Natural killer cell (primary cell): Measurements from ENCODE around the gene SEPTIN10. TPM values are rescaled to one million over a fixed set of nuclear protein-coding genes. Genes with fewer than 3 reads are reported as not detected.

Source experiments
- ATAC-seq, 3 donors: fragments of 150-1000 bp in 2 of 3; fragments of 200-7000 bp in 1 of 3; cut with Tn5 transposase; 1 replicate in 1 of 3; 2 replicates in 2 of 3; pipeline ENCODE4 v1.10.0; 2021; ENCODE audit warnings: mild to moderate bottlenecking in 2 of 3, moderate library complexity in 2 of 3
- DNase-seq, 2 donors: peaks; one replicate each; pipeline versions ENCODE4 v3.0.0 to v3.0.0-alpha.2; 2013 to 2021; ENCODE audit warnings: mixed read lengths in 1 of 2
- H3K27ac ChIP-seq: one replicate; pipeline ENCODE4 v1.5.1; 2013; ENCODE audit warnings: mild to moderate bottlenecking, low read length
- H3K27me3 ChIP-seq: one replicate; pipeline ENCODE4 v1.6.1; 2013; ENCODE audit warnings: low read length; ENCODE audit not compliant: control insufficient read depth, insufficient read depth
- H3K36me3 ChIP-seq: one replicate; pipeline ENCODE4 v1.6.1; 2013; ENCODE audit warnings: low read length; ENCODE audit not compliant: control insufficient read depth, insufficient read depth
- H3K4me1 ChIP-seq: one replicate; pipeline ENCODE4 v1.6.1; 2013; ENCODE audit warnings: low read length; ENCODE audit not compliant: control insufficient read depth, insufficient read depth
- H3K4me3 ChIP-seq: one replicate; pipeline ENCODE4 v1.5.1; 2013; ENCODE audit warnings: low read length
- H3K9me3 ChIP-seq: one replicate; pipeline ENCODE4 v1.6.1; 2013; ENCODE audit warnings: low read length; ENCODE audit not compliant: control insufficient read depth, insufficient read depth
- H3K27ac Mint-ChIP-seq, 2 donors: one replicate each; pipeline ENCODE4 v1.8.0; 2022; ENCODE audit warnings: mild to moderate bottlenecking in 2 of 2, mixed read lengths in 2 of 2, moderate library complexity in 1 of 2
- H3K27me3 Mint-ChIP-seq, 2 donors: one replicate each; pipeline ENCODE4 v1.8.0; 2022; ENCODE audit warnings: low read depth in 2 of 2, mixed read lengths in 2 of 2
- H3K36me3 Mint-ChIP-seq: one replicate; pipeline ENCODE4 v1.8.0; 2022; ENCODE audit warnings: mixed read lengths
- H3K4me1 Mint-ChIP-seq, 2 donors: one replicate each; pipeline ENCODE4 v1.8.0; 2022; ENCODE audit warnings: mixed read lengths in 2 of 2
- H3K4me3 Mint-ChIP-seq: one replicate; pipeline ENCODE4 v1.8.0; 2022; ENCODE audit warnings: mild to moderate bottlenecking, moderate library complexity, mixed read lengths
- H3K9me3 Mint-ChIP-seq, 2 donors: one replicate each; pipeline ENCODE4 v1.8.0; 2022; ENCODE audit warnings: mixed read lengths in 2 of 2
- WGBS: methylation state at CpG from one replicate; pipeline ENCODE4 v1.1.7; 2013; ENCODE audit warnings: missing lambda C conversion rate; ENCODE audit not compliant: insufficient coverage; 5-methylcytosine and 5-hydroxymethylcytosine counted together
- intact Hi-C: fragments of 100-400 bp; cut with micrococcal nuclease; formaldehyde crosslinking; loops from one replicate; pipeline ENCODE4 v1.14.2; 2022
- total RNA-seq, 4 donors: library from RNA; stranded (reverse); fragments of 120-200 nt in 1 of 4; gene quantifications; one replicate each; pipeline versions ENCODE4 v1.2.3 to v1.2.4, GENCODE V29; 2013 to 2022
- TF ChIP-seq, protein P1 (sequence below): fragments of 200-600 bp; IDR thresholded peaks from one replicate; pipeline ENCODE4 v1.8.0; 2022; ENCODE audit warnings: antibody characterized with exemption

The SEPTIN10 gene
- total RNA-seq, 3 donors from 2014 or later (not counting 1 experiment from before 2014, with no cell fraction given) = 0.25 to 2.6 (median 0.33) TPM

DNA sequence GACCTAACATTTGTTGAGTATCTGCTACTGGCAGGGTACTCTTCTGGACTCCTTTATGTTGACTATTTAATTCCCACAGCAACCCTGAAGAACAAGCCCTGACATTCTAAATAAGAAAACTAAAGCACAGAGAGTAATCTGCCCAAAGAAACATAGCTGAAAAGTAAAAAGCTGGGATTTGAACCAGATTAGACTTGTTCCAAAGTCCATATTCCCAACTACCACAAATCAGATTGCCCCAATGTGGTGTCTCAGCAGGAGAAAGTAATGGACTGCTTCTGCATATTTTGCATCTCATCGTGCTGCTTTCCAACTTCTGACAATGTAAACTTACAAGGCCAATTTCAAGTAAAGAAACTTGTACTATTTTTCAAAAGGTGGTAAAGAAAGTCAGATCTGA lies 56.5 kb downstream of the SEPTIN10 start:
- H3K4me3 Mint-ChIP-seq = no peak overlapping the region
- H3K36me3 Mint-ChIP-seq = no peaks in the 10 kb centered on the region
- no peak for DNase-seq

GRCh38 chr2:109555346-109555900 lies 58.3 kb downstream of the SEPTIN10 start:
- DNase-seq (no peak), ATAC-seq (no peak)
- Histone ChIP-seq H3K27me3 (no peaks in the 10 kb centered on the region), H3K4me1 (no peaks in the 10 kb centered on the region), H3K36me3 (no peaks in the 10 kb centered on the region), H3K9me3 (no peaks in the 10 kb centered on the region), H3K27ac (no peak overlapping the region), H3K4me3 (no peak overlapping the region)
- H3K27ac Mint-ChIP-seq = no peak overlapping the region
- WGBS = 88% methylated on average over 9 of the region's 9 CpGs
- TF ChIP-seq, protein P1, sequence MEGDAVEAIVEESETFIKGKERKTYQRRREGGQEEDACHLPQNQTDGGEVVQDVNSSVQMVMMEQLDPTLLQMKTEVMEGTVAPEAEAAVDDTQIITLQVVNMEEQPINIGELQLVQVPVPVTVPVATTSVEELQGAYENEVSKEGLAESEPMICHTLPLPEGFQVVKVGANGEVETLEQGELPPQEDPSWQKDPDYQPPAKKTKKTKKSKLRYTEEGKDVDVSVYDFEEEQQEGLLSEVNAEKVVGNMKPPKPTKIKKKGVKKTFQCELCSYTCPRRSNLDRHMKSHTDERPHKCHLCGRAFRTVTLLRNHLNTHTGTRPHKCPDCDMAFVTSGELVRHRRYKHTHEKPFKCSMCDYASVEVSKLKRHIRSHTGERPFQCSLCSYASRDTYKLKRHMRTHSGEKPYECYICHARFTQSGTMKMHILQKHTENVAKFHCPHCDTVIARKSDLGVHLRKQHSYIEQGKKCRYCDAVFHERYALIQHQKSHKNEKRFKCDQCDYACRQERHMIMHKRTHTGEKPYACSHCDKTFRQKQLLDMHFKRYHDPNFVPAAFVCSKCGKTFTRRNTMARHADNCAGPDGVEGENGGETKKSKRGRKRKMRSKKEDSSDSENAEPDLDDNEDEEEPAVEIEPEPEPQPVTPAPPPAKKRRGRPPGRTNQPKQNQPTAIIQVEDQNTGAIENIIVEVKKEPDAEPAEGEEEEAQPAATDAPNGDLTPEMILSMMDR = no peak
- no peaks in the 10 kb centered on the region for H3K36me3 Mint-ChIP-seq
- intact Hi-C loops = no loop called here
- H3K4me1 Mint-ChIP-seq = no peaks in the 10 kb centered on the region
- H3K9me3 Mint-ChIP-seq = no peaks in the 10 kb centered on the region
- H3K4me3 Mint-ChIP-seq = no peak overlapping the region
- H3K27me3 Mint-ChIP-seq = peaks cover 10 to 14% of the 10 kb centered on the region in 2 donors

More for the DNA sequence above, 56.5 kb downstream of the SEPTIN10 start:
- ATAC-seq = no peak
- TF ChIP-seq, protein P1 = no peak
- WGBS = 100% methylated on average over 1 of the region's 1 CpG
- no peaks in the 10 kb centered on the region for H3K4me1 ChIP-seq
- H3K27ac ChIP-seq = no peak overlapping the region
- Mint-ChIP-seq H3K9me3 (no peaks in the 10 kb centered on the region), H3K4me1 (no peaks in the 10 kb centered on the region), H3K27me3 (peaks cover 12 to 17% of the 10 kb centered on the region in 2 donors), H3K27ac (no peak overlapping the region)
- no peaks in the 10 kb centered on the region for H3K27me3 ChIP-seq
- intact Hi-C loops = no loop called here
- no peaks in the 10 kb centered on the region for H3K9me3 ChIP-seq
- H3K4me3 ChIP-seq = no peak overlapping the region
- H3K36me3 ChIP-seq = no peaks in the 10 kb centered on the region

DNA sequence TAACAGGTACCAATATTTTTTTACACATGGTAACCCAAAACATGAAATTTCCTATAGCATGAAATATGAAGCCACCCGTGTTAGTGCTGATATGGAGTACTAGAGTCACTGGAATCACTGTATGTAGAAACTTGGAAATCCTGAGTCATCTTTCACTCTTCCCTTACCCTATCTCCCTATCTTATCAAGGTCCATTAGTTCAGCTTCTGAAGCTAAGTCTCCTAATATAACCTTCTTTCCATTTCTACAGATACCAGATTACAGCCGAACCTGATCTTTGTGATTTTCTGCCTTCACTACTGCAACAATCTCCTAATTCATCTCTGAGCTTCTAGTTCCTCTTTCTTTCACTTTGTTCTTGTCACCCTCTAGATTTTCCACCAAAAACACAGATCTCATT lies 59.0 kb downstream of the SEPTIN10 start:
- Mint-ChIP-seq H3K4me1 (no peaks in the 10 kb centered on the region), H3K4me3 (no peak overlapping the region), H3K9me3 (no peaks in the 10 kb centered on the region), H3K27me3 (peaks cover 10 to 14% of the 10 kb centered on the region in 2 donors), H3K36me3 (no peaks in the 10 kb centered on the region), H3K27ac (no peak overlapping the region)
- Histone ChIP-seq H3K4me1 (no peaks in the 10 kb centered on the region), H3K9me3 (no peaks in the 10 kb centered on the region), H3K4me3 (no peak overlapping the region), H3K27ac (no peak overlapping the region), H3K27me3 (no peaks in the 10 kb centered on the region), H3K36me3 (no peaks in the 10 kb centered on the region)
- ATAC-seq (no peak), DNase-seq (no peak)
- TF ChIP-seq, protein P1 = no peak
- 38% methylated on average over 2 of the region's 2 CpGs for WGBS
- intact Hi-C loops = no loop called here

GRCh38 chr2:109549016-109549590 lies 64.7 kb downstream of the SEPTIN10 start:
- Mint-ChIP-seq H3K4me3 (no peak overlapping the region), H3K4me1 (no peaks in the 10 kb centered on the region), H3K36me3 (no peaks in the 10 kb centered on the region), H3K27ac (no peak overlapping the region), H3K27me3 (peaks cover 0 to 4% of the 10 kb centered on the region in 2 donors), H3K9me3 (no peaks in the 10 kb centered on the region)
- Histone ChIP-seq H3K9me3 (no peaks in the 10 kb centered on the region), H3K4me3 (no peak overlapping the region), H3K27me3 (peaks cover 2% of the 10 kb centered on the region), H3K36me3 (no peaks in the 10 kb centered on the region), H3K27ac (no peak overlapping the region), H3K4me1 (no peaks in the 10 kb centered on the region)
- ATAC-seq (no peak), DNase-seq (no peak)
- intact Hi-C loops = no loop called here
- 94% methylated on average over 4 of the region's 4 CpGs for WGBS
- TF ChIP-seq, protein P1 = no peak
